ENCODE data around the gene CHD2.
"Not testable (repeated sequence)": the region's sequence is repeated elsewhere in the genome, so short reads cannot be mapped to it uniquely, and the experiment has no call there.

CHD2 gene

GRCh38 chr15:92906563-92907081, 6.5 kb downstream of the CHD2 start:
- peak; percentile 30 for DNase-seq (ENCODE audit: low read depth)

DNA sequence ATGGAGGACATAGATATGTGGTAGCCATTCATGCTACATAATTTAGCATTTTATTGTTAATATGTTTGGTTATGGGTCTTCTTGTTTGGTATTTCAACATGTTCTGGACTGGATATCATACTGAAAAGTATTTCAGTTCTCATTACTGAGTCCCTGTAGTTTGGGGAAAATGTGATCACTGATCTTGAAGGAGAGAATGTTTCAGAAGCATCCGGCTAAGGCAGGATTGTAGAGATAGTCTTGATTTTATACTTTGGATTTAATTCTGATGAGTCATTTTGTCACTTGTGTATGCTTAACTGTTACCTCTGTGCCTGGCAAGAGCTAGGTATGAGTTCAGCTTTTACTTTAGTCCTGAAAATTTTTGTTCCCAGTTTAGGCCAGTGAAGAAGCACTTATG, 7.1 kb downstream of the CHD2 start:
- DNase-seq (ENCODE audit: low read depth) = no peak

GRCh38 chr15:92907896-92908712, 8.0 kb downstream of the CHD2 start:
- DNase-seq (ENCODE audit: low read depth) = no peak

GRCh38 chr15:92908713-92909057, 8.6 kb downstream of the CHD2 start:
- no peak for DNase-seq (ENCODE audit: low read depth)

- no peak for DNase-seq (ENCODE audit: low read depth)
Observed at GRCh38 chr15:92909136-92909781, 9.1 kb downstream of the CHD2 start.

GRCh38 chr15:92910451-92910850, 10.3 kb downstream of the CHD2 start:
- DNase-seq (ENCODE audit: low read depth) = no peak

- DNase-seq (ENCODE audit: low read depth) = no peak
Observed at GRCh38 chr15:92914103-92914499, 14.0 kb downstream of the CHD2 start.

DNA sequence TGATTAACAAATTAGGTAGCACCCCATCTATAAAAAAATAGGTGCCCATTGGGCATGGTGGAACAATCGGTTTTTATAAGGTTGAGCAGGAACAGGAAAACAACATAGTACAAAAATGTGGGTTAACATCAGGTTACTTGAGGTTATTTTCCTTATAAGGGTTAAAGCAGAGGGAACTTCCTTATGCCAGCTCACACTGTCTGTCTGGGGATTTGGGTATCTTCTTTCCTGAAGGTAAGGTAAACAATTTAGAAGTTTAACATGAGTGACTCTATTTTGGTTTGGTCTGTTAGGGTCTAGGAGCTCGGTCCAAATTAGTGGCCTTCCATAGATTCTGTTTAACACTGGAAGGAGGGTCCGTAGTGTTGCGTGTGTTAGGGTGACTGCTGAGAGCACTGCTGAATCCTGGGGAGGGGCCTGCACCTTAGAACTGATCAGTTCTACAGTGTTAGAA, 14.7 kb downstream of the CHD2 start:
- no peak for DNase-seq (ENCODE audit: low read depth)

DNA sequence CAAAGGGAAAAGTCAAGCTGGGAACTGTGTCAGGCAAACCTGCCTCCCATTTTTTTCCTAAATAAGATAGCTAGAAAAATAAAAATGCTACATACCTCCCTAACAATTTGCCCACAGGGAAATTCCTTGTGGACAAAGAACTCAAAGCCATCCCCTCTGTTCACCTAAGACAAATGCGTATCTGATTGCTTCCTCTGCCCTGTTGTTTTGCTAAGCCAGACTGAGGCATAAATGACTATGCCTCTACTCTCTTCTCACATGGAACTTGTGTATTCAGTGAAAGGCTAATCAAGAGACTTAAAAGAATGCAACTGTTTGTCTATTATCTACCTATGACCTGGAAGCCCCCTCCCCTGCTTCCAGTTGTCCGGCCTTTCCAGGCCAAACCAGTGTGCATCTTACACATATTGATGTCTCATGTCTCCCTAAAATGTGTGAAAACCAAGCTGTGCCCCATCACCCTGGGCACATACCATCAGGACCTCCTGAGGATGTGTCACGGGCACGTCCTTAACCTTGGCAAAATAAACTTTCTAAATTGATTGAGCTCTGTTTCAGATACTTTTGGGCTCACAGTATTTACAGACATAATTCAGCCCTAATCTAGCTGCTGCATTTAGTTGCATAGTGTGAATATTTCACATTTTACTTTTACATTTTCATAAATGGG, 15.8 kb downstream of the CHD2 start:
- DNase-seq (ENCODE audit: low read depth) = no peak

DNA sequence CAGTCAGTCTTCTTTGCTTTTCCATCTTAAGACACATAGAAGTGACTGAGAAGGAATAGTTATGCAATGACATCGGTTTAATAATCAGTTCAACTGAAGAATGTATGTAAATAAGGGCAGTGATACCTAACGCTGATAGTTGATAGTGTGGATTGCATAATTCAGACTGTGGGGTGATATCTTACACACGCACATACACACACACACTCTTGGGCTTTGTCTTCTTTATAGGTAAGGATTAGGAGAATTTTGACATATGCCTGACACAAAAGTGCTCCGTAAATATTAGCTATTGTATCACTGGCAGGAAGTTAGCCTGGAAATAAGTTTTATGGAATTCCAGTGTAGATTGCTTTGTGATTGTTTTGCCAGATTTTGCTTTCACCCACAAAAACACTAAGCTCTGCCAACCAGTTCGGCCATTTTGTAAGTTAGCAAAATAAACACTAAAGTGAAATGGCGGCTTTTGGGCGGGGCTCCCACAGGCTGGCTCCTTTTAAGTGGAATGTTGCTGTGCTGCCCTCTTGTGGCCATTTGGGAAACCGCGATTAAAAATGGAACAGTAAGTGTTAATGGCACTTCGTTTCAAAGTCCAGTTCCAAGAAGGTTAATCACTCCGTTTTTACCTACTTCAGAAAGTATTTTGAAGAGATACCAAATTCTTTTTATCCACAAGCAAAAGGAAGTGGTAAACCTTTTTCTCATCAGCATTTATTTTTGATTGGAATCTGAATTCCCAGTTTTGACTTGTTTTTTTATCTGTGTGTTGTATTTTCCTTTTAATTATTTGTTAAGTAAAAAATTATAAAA, 17.7 kb downstream of the CHD2 start:
- peak; percentile 88 for DNase-seq (ENCODE audit: low read depth)

GRCh38 chr15:92918881-92919280, 18.8 kb downstream of the CHD2 start:
- DNase-seq (ENCODE audit: low read depth) = not testable (repeated sequence)

GRCh38 chr15:92920595-92921161, 20.6 kb downstream of the CHD2 start:
- DNase-seq (ENCODE audit: low read depth) = no peak

GRCh38 chr15:92921215-92922131, 21.3 kb downstream of the CHD2 start:
- DNase-seq (ENCODE audit: low read depth) = no peak

- no peak for DNase-seq (ENCODE audit: low read depth)
Observed at GRCh38 chr15:92922418-92923002, 22.4 kb downstream of the CHD2 start.

DNA sequence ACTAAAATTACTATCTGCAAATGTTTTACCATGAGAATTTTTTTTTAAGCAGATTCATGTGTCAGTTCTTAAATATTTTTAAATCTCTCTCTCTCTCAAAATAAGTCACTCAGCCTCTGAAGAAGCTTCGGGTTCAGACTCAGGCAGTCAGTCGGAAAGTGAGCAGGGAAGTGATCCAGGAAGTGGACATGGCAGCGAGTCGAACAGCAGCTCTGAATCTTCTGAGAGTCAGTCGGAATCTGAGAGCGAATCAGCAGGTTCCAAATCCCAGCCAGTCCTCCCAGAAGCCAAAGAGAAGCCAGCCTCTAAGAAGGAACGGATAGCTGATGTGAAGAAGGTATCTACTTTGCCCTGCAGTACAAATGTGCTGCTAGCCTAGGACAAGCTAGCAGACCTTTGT, 24.1 kb downstream of the CHD2 start:
- no peak for DNase-seq (ENCODE audit: low read depth)

DNA sequence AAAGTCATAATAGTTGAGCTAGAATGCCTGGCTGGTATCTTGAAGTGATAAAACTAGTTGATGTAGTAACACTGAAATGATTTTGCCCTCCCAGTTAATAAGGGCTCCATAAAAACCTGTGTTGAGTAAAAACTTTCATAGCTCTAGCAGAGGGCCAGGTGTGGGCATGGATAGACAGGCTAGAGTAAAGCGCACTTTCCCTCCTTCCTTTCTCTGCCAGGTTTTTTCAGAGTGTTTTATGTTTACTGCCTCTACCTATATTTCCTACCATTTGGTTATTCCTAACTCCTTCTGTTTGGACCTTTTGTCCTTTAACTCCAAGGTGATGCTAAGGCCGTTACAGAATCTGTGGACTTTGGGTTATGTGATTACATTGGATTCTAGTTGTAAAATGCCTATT, 25.3 kb downstream of the CHD2 start:
- no peak for DNase-seq (ENCODE audit: low read depth)

GRCh38 chr15:92928225-92928750, 28.2 kb downstream of the CHD2 start:
- DNase-seq (ENCODE audit: low read depth) = no peak

DNA sequence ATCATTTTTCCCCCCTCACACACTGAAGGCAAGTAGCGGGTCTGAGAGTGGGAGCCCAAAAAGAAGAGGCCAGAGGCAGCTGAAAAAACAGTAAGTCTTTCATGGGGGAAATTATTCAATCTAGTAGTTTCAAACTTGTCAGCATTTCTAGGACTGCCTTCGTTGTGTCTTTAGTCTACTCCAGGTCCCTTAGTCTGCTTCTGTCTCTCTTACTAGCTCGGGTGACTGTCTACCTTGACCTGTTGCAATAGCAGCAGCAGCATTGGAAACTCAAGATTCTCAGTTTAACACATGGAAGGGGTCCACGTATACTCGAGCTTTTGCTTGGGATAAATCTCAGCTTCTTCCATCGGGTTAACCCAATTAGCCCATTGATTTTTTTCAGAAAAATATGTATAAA, 28.9 kb downstream of the CHD2 start:
- DNase-seq (ENCODE audit: low read depth) = no peak

DNA sequence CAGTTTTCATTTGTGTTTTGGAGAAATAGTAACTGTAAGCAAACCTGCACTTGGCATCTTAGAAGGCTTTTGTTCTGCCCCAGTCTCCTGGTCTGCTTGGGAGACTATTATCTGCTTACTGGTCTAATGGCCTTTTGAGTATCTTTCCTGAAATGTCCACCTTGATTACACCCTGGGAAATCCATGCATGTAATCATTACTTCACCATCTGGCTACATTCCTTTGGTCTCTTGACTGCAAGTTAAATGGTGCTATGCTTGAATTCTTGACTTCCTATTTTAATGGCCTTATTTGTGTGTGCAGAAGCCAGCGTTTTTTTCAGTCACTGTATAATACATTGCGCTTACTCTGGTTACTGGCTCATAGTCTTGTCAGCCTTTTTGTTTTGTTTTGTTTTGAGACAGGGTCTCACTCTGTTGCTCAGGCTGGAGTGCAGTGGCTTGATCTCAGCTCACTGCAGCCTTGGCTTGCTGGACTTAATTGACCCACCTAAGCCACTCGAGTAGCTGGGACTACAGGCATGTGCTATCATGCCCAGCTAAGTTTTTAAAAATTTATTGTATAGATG, 30.0 kb downstream of the CHD2 start:
- DNase-seq (ENCODE audit: low read depth) = no peak

GRCh38 chr15:92930776-92931175, 30.7 kb downstream of the CHD2 start:
- DNase-seq (ENCODE audit: low read depth) = no peak

Data from activated gamma-delta T cell treated with anti-CD3 and anti-CD28 coated beads, Interleukin-2, amount 50 U/mL, for 16 hours (primary cell).